Mononuclear cell (primary cell): ENCODE measurements around the gene LRRC59. TPM values are rescaled to one million over a fixed set of nuclear protein-coding genes. Genes with fewer than 3 reads are reported as not detected.
"Not testable (repeated sequence)": the region's sequence is repeated elsewhere in the genome, so short reads cannot be mapped to it uniquely, and the experiment has no call there.

ENCODE experiments used
- H3K27me3 ChIP-seq: 2 replicates; pipeline ENCODE4 v1.6.0; 2011; ENCODE audit warnings: low read length, control low read depth; ENCODE audit not compliant: insufficient read depth
- H3K4me1 ChIP-seq: 2 replicates; pipeline ENCODE4 v1.5.1; 2011; ENCODE audit warnings: mild to moderate bottlenecking, low read length, control low read depth; ENCODE audit not compliant: insufficient read depth
- H3K4me3 ChIP-seq: 2 replicates; pipeline ENCODE4 v1.5.1; 2011; ENCODE audit warnings: mild to moderate bottlenecking, low read length, moderate library complexity
- H3K9me3 ChIP-seq: 2 replicates; pipeline ENCODE4 v1.5.1; 2011; ENCODE audit warnings: low read depth, mild to moderate bottlenecking, control low read depth, low read length
- total RNA-seq: library from RNA; depleted of rRNA; stranded (reverse); fragments of >200 nt; gene quantifications from one replicate; pipeline ENCODE4 v1.2.3, GENCODE V29; 2012

Gene LRRC59
- total RNA-seq, 1 donor: 59.2 TPM

- H3K4me1 ChIP-seq: no peaks in the 10 kb centered on the region
- no peaks in the 10 kb centered on the region for H3K9me3 ChIP-seq
- peaks cover 8% of the 10 kb centered on the region for H3K27me3 ChIP-seq
- H3K4me3 ChIP-seq: no peak overlapping the region
Measured at GRCh38 chr17:50407921-50408320, 10.6 kb upstream of the LRRC59 start.

GRCh38 chr17:50406578-50406977 is 9.3 kb upstream of the LRRC59 start:
- peaks cover 8% of the 10 kb centered on the region for H3K27me3 ChIP-seq
- H3K9me3 ChIP-seq: no peaks in the 10 kb centered on the region
- no peaks in the 10 kb centered on the region for H3K4me1 ChIP-seq
- H3K4me3 ChIP-seq: no peak overlapping the region

GRCh38 chr17:50405351-50405750 is 8.0 kb upstream of the LRRC59 start:
- not testable (repeated sequence) for H3K9me3 ChIP-seq, H3K27me3 ChIP-seq

GRCh38 chr17:50399591-50399990 is 2.3 kb upstream of the LRRC59 start:
- not testable (repeated sequence) for H3K9me3 ChIP-seq, H3K27me3 ChIP-seq, H3K4me3 ChIP-seq
- peaks cover 26% of the 10 kb centered on the region for H3K4me1 ChIP-seq

More at GRCh38 chr17:50405351-50405750, 8.0 kb upstream of the LRRC59 start:
- not testable (repeated sequence) for H3K4me1 ChIP-seq, H3K4me3 ChIP-seq

GRCh38 chr17:50398672-50399071 is 1.3 kb upstream of the LRRC59 start:
- H3K4me1 ChIP-seq: peaks cover 26% of the 10 kb centered on the region
- not testable (repeated sequence) for H3K27me3 ChIP-seq, H3K4me3 ChIP-seq, H3K9me3 ChIP-seq

- H3K4me3 ChIP-seq: no peak overlapping the region
- H3K9me3 ChIP-seq: no peaks in the 10 kb centered on the region
- no peaks in the 10 kb centered on the region for H3K27me3 ChIP-seq
- peaks cover 26% of the 10 kb centered on the region for H3K4me1 ChIP-seq
Measured at GRCh38 chr17:50397919-50398285, 579 bp upstream of the LRRC59 start.

- Histone ChIP-seq H3K4me3 (peak overlapping the region; percentile 97), H3K9me3 (no peaks in the 10 kb centered on the region), H3K27me3 (no peaks in the 10 kb centered on the region), H3K4me1 (peaks cover 26% of the 10 kb centered on the region)
Measured at GRCh38 chr17:50396261-50397110, 837 bp downstream of the LRRC59 start.

GRCh38 chr17:50394711-50395110 is 2.6 kb downstream of the LRRC59 start:
- no peak overlapping the region for H3K4me3 ChIP-seq
- no peaks in the 10 kb centered on the region for H3K9me3 ChIP-seq
- H3K27me3 ChIP-seq: no peaks in the 10 kb centered on the region
- peaks cover 26% of the 10 kb centered on the region for H3K4me1 ChIP-seq

- no peak overlapping the region for H3K4me3 ChIP-seq
- no peaks in the 10 kb centered on the region for H3K27me3 ChIP-seq
- peaks cover 26% of the 10 kb centered on the region for H3K4me1 ChIP-seq
- no peaks in the 10 kb centered on the region for H3K9me3 ChIP-seq
Measured at GRCh38 chr17:50393700-50394099, 3.6 kb downstream of the LRRC59 start.

- Histone ChIP-seq H3K9me3 (no peaks in the 10 kb centered on the region), H3K27me3 (no peaks in the 10 kb centered on the region), H3K4me3 (no peak overlapping the region), H3K4me1 (peaks cover 22% of the 10 kb centered on the region)
Measured at GRCh38 chr17:50392621-50393020, 4.7 kb downstream of the LRRC59 start.

- H3K9me3 ChIP-seq: no peaks in the 10 kb centered on the region
- H3K27me3 ChIP-seq: no peaks in the 10 kb centered on the region
- no peaks in the 10 kb centered on the region for H3K4me1 ChIP-seq
- no peak overlapping the region for H3K4me3 ChIP-seq
Measured at GRCh38 chr17:50389534-50389933, 7.8 kb downstream of the LRRC59 start.

- Histone ChIP-seq H3K9me3 (no peaks in the 10 kb centered on the region), H3K4me3 (no peak overlapping the region), H3K27me3 (no peaks in the 10 kb centered on the region), H3K4me1 (no peaks in the 10 kb centered on the region)
Measured at GRCh38 chr17:50388728-50389127, 8.6 kb downstream of the LRRC59 start.

GRCh38 chr17:50386510-50386909 is 10.8 kb downstream of the LRRC59 start:
- H3K4me1 ChIP-seq: no peaks in the 10 kb centered on the region

GRCh38 chr17:50382931-50383330 is 14.4 kb downstream of the LRRC59 start:
- Histone ChIP-seq H3K4me3 (no peak overlapping the region), H3K4me1 (no peaks in the 10 kb centered on the region), H3K9me3 (no peaks in the 10 kb centered on the region), H3K27me3 (no peaks in the 10 kb centered on the region)

More at GRCh38 chr17:50386510-50386909, 10.8 kb downstream of the LRRC59 start:
- H3K9me3 ChIP-seq: no peaks in the 10 kb centered on the region
- no peaks in the 10 kb centered on the region for H3K27me3 ChIP-seq
- no peak overlapping the region for H3K4me3 ChIP-seq

- Histone ChIP-seq H3K27me3 (no peaks in the 10 kb centered on the region), H3K9me3 (no peaks in the 10 kb centered on the region), H3K4me1 (no peaks in the 10 kb centered on the region), H3K4me3 (no peak overlapping the region)
Measured at GRCh38 chr17:50381920-50382319, 15.4 kb downstream of the LRRC59 start.

GRCh38 chr17:50381260-50381815 is 16.0 kb downstream of the LRRC59 start:
- no peaks in the 10 kb centered on the region for H3K9me3 ChIP-seq
- no peak overlapping the region for H3K4me3 ChIP-seq
- no peaks in the 10 kb centered on the region for H3K27me3 ChIP-seq
- no peaks in the 10 kb centered on the region for H3K4me1 ChIP-seq
